Stimulated activated naive B cell treated with anti-CD40 and anti-IgM and Interleukin-4, amounts not matched to agents 10 μg/mL and 1 μg/mL and 100 μg/mL, for 72 hours (primary cell): ENCODE measurements around the gene SELENOF.
"Not testable (repeated sequence)": the region's sequence is repeated elsewhere in the genome, so short reads cannot be mapped to it uniquely, and the experiment has no call there.

ENCODE experiments used
- ATAC-seq, 2 donors: fragments of 150-1000 bp; cut with Tn5 transposase; replicated peaks; 2 replicates each; pipeline ENCODE4 v1.10.0; 2021; ENCODE audit warnings: moderate library complexity in 1 of 2
- DNase-seq: peaks from one replicate; pipeline ENCODE4 v3.0.0; 2021
- H3K27ac Mint-ChIP-seq: one replicate; pipeline ENCODE4 v1.8.0; 2022; ENCODE audit warnings: mild to moderate bottlenecking, mixed read lengths
- H3K27me3 Mint-ChIP-seq, 2 donors: one replicate each; pipeline ENCODE4 v1.8.0; 2022; ENCODE audit warnings: mixed read lengths in 2 of 2
- H3K36me3 Mint-ChIP-seq, 2 donors: one replicate each; pipeline ENCODE4 v1.8.0; 2022; ENCODE audit warnings: mixed read lengths in 2 of 2, mild to moderate bottlenecking in 1 of 2
- H3K4me1 Mint-ChIP-seq, 2 donors: one replicate each; pipeline ENCODE4 v1.8.0; 2022; ENCODE audit warnings: mixed read lengths in 2 of 2, mild to moderate bottlenecking in 1 of 2
- H3K4me3 Mint-ChIP-seq, 2 donors: one replicate each; pipeline ENCODE4 v1.8.0; 2022; ENCODE audit warnings: mild to moderate bottlenecking in 2 of 2, mixed read lengths in 2 of 2, moderate library complexity in 1 of 2
- H3K9me3 Mint-ChIP-seq, 2 donors: one replicate each; pipeline ENCODE4 v1.8.0; 2022; ENCODE audit warnings: mixed read lengths in 2 of 2, mild to moderate bottlenecking in 1 of 2

The SELENOF gene

DNA sequence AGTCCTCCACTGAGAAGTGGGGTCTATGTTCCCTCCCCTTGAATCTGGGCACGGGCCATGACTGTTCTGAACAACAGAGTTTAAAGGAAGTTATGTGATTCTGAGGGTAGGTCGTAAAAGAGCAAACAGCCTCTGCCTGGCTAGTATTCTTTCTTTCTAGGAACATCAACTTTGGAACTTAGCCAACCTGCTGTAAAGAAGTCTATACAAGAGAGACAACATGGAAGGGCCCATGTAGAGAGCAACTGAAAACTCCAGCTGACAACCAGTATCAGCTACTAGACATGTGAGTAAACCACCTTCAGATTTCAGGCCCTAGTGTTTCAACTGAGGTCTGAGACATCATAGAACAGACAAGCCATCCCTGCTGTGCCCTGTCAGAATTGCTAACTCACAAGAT lies 7.5 kb downstream of the SELENOF start:
- H3K9me3 Mint-ChIP-seq: no peaks in the 10 kb centered on the region
- no peak overlapping the region for H3K27ac Mint-ChIP-seq
- H3K27me3 Mint-ChIP-seq: no peaks in the 10 kb centered on the region
- ATAC-seq (no peak), DNase-seq (no peak)
- H3K4me3 Mint-ChIP-seq: no peak overlapping the region
- H3K36me3 Mint-ChIP-seq: peaks cover 28 to 30% of the 10 kb centered on the region in 2 donors
- H3K4me1 Mint-ChIP-seq: peaks cover 30 to 44% of the 10 kb centered on the region in 2 donors

GRCh38 chr1:86905875-86906274 lies 8.1 kb downstream of the SELENOF start:
- H3K9me3 Mint-ChIP-seq: no peaks in the 10 kb centered on the region
- peaks cover 23 to 25% of the 10 kb centered on the region in 2 donors for H3K36me3 Mint-ChIP-seq
- H3K27ac Mint-ChIP-seq: no peak overlapping the region
- DNase-seq: no peak
- ATAC-seq: no peak
- no peak overlapping the region for H3K4me3 Mint-ChIP-seq
- H3K27me3 Mint-ChIP-seq: no peaks in the 10 kb centered on the region
- peaks cover 25 to 38% of the 10 kb centered on the region in 2 donors for H3K4me1 Mint-ChIP-seq

GRCh38 chr1:86899401-86899800 lies 14.5 kb downstream of the SELENOF start:
- Mint-ChIP-seq H3K4me1 (peaks cover 9 to 21% of the 10 kb centered on the region in 2 donors), H3K36me3 (peaks cover 15 to 26% of the 10 kb centered on the region in 2 donors)
- not testable (repeated sequence) for DNase-seq, H3K27me3 Mint-ChIP-seq, H3K27ac Mint-ChIP-seq, H3K4me3 Mint-ChIP-seq, H3K9me3 Mint-ChIP-seq, ATAC-seq

DNA sequence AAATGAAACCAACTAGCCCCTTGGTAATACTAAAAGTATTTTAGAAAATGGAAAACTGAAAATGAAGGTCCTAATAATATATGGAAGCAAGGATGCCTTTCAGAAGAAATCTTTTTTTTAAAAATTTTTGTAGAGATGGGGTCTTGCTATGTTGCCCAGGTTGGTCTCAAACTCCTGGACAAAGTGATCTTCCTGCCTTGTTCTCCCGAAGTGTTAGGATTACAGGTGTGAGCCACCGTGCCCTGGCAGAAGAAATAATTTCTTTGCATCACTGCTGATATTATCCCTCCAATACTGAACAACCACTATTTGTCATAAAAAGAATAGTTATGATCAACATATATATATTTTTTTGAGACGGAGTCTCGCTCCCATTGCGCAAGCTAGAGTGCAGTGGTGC lies 25.6 kb downstream of the SELENOF start:
- no peaks in the 10 kb centered on the region for H3K9me3 Mint-ChIP-seq
- peaks cover 14 to 18% of the 10 kb centered on the region in 2 donors for H3K36me3 Mint-ChIP-seq
- DNase-seq (no peak), ATAC-seq (no peak)
- peaks cover 9 to 18% of the 10 kb centered on the region in 2 donors for H3K4me1 Mint-ChIP-seq
- no peak overlapping the region for H3K4me3 Mint-ChIP-seq
- H3K27me3 Mint-ChIP-seq: no peaks in the 10 kb centered on the region
- no peak overlapping the region for H3K27ac Mint-ChIP-seq

DNA sequence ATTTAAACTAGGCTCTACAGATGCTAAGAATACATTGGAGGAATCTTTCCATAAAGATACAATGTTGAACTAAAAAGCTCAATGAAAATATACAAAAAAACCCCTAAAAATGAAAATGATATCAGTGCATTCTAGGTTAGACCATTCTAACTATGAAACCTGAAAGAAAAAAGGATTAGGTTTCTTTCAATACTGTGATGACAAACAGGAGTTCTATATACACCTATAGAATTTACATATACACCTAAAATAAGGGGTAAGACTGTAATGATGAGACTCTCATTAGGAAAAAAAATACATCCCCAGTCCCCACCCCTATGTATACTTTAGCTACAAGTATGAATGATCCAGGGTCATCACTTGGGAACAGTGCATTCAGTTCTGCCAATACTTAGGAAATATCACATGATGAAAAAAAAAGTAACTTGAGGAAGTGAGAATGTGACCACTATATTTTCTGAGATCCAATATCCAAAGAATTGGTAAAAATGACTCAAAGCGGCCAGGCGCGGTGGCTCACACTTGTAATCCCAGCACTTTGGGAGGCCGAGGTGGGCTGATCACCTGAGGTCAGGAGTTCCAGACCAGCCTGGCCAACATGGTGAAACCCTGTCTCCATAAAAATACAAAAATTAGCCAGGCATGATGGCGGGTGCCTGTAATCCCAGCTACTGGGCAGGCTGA lies 26.3 kb downstream of the SELENOF start:
- no peaks in the 10 kb centered on the region for H3K27me3 Mint-ChIP-seq
- DNase-seq: no peak
- peaks cover 16 to 18% of the 10 kb centered on the region in 2 donors for H3K36me3 Mint-ChIP-seq
- H3K4me3 Mint-ChIP-seq: no peak overlapping the region
- ATAC-seq: peak; percentile 69 to 78
- peak overlapping the region; percentile 73 for H3K27ac Mint-ChIP-seq
- H3K9me3 Mint-ChIP-seq: no peaks in the 10 kb centered on the region
- H3K4me1 Mint-ChIP-seq: peaks cover 11 to 18% of the 10 kb centered on the region in 2 donors

- no peak overlapping the region for H3K4me3 Mint-ChIP-seq
- ATAC-seq: no peak
- H3K9me3 Mint-ChIP-seq: no peaks in the 10 kb centered on the region
- H3K27ac Mint-ChIP-seq: no peak overlapping the region
- peaks cover 12 to 20% of the 10 kb centered on the region in 2 donors for H3K36me3 Mint-ChIP-seq
- peaks cover 6 to 8% of the 10 kb centered on the region in 2 donors for H3K4me1 Mint-ChIP-seq
- no peak for DNase-seq
- no peaks in the 10 kb centered on the region for H3K27me3 Mint-ChIP-seq
Measured at GRCh38 chr1:86875722-86876121, 38.2 kb downstream of the SELENOF start.

- no peak for DNase-seq
- H3K36me3 Mint-ChIP-seq: peaks cover 14 to 37% of the 10 kb centered on the region in 2 donors
- H3K9me3 Mint-ChIP-seq: peaks cover 0 to 2% of the 10 kb centered on the region in 2 donors
- ATAC-seq: no peak
- no peak overlapping the region for H3K4me3 Mint-ChIP-seq
- no peaks in the 10 kb centered on the region for H3K27me3 Mint-ChIP-seq
- peaks cover 20 to 29% of the 10 kb centered on the region in 2 donors for H3K4me1 Mint-ChIP-seq
- H3K27ac Mint-ChIP-seq: no peak overlapping the region
Measured at GRCh38 chr1:86872086-86872485, 41.8 kb downstream of the SELENOF start.

DNA sequence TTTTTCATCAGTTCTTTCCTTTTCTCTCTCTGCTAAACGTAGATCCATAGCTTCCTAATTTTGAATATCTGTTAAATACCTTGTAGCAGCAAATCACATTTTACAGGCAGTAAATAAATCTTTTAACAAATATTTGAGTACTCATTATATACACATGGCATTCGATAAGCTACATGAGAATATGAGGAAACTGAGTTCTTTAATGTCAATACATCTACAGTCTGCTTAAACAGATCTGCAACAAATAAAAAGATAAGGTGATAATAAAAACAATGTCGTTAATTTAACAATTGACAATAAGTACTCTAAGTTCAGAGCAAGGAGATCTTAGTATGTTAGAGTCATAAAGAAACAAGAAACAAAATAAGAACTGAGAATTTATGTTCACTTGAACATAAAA lies 42.9 kb downstream of the SELENOF start:
- Mint-ChIP-seq H3K4me3 (no peak overlapping the region), H3K36me3 (peaks cover 13 to 35% of the 10 kb centered on the region in 2 donors), H3K4me1 (peaks cover 19 to 36% of the 10 kb centered on the region in 2 donors), H3K27me3 (no peaks in the 10 kb centered on the region), H3K9me3 (peaks cover 0 to 2% of the 10 kb centered on the region in 2 donors), H3K27ac (no peak overlapping the region)
- ATAC-seq (no peak), DNase-seq (no peak)

DNA sequence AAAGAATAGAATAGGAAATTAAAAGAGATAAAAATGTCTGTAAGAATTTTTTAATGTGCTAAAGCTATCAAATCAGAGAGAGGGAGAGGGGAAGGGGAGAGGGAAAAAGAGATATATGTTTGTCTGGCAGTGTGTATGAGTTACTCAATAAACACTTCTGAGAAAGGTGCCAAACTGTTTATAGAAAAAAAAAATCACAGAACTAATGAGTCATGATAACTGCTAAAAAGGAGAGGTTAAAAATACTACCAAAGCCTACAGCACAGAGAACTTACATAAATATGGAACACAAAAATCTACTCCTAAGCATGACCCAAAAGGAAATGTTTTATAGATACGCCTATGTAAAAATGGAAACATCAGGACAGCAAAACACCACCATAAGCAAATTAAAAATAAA lies 45.4 kb downstream of the SELENOF start:
- peaks cover 11 to 26% of the 10 kb centered on the region in 2 donors for H3K36me3 Mint-ChIP-seq
- H3K4me1 Mint-ChIP-seq: peaks cover 19 to 43% of the 10 kb centered on the region in 2 donors
- peak in 1 of 2 donors; percentile 35 for ATAC-seq
- H3K27ac Mint-ChIP-seq: peak overlapping the region; percentile 1
- peaks cover 0 to 2% of the 10 kb centered on the region in 2 donors for H3K9me3 Mint-ChIP-seq
- no peak for DNase-seq
- H3K4me3 Mint-ChIP-seq: no peak overlapping the region
- no peaks in the 10 kb centered on the region for H3K27me3 Mint-ChIP-seq

- H3K27ac Mint-ChIP-seq: peak overlapping the region; percentile 62
- not testable (repeated sequence) for H3K27me3 Mint-ChIP-seq, ATAC-seq, H3K9me3 Mint-ChIP-seq, H3K4me3 Mint-ChIP-seq, DNase-seq
- H3K36me3 Mint-ChIP-seq: peaks cover 11 to 25% of the 10 kb centered on the region in 2 donors
- peaks cover 19 to 43% of the 10 kb centered on the region in 2 donors for H3K4me1 Mint-ChIP-seq
Measured at GRCh38 chr1:86867278-86867677, 46.6 kb downstream of the SELENOF start.

- peak overlapping the region; percentile 42 for H3K27ac Mint-ChIP-seq
- ATAC-seq: peak; percentile 19 to 24
- H3K4me1 Mint-ChIP-seq: peaks cover 19 to 44% of the 10 kb centered on the region in 2 donors
- no peaks in the 10 kb centered on the region for H3K27me3 Mint-ChIP-seq
- peaks cover 11 to 23% of the 10 kb centered on the region in 2 donors for H3K36me3 Mint-ChIP-seq
- H3K4me3 Mint-ChIP-seq: peak overlapping the region; percentile 36 to 65
- no peak for DNase-seq
- H3K9me3 Mint-ChIP-seq: peaks cover 0 to 2% of the 10 kb centered on the region in 2 donors
Measured at GRCh38 chr1:86866665-86867064, 47.3 kb downstream of the SELENOF start.

GRCh38 chr1:86865973-86866637 lies 47.8 kb downstream of the SELENOF start:
- peaks cover 0 to 2% of the 10 kb centered on the region in 2 donors for H3K9me3 Mint-ChIP-seq
- peak overlapping the region; percentile 36 to 65 for H3K4me3 Mint-ChIP-seq
- DNase-seq (peak; percentile 12), ATAC-seq (peak; percentile 97)
- H3K4me1 Mint-ChIP-seq: peaks cover 22 to 49% of the 10 kb centered on the region in 2 donors
- H3K36me3 Mint-ChIP-seq: peaks cover 15 to 27% of the 10 kb centered on the region in 2 donors
- no peaks in the 10 kb centered on the region for H3K27me3 Mint-ChIP-seq
- H3K27ac Mint-ChIP-seq: peak overlapping the region; percentile 95

- ATAC-seq (no peak), DNase-seq (no peak)
- H3K27me3 Mint-ChIP-seq: no peaks in the 10 kb centered on the region
- no peak overlapping the region for H3K4me3 Mint-ChIP-seq
- peaks cover 21 to 48% of the 10 kb centered on the region in 2 donors for H3K4me1 Mint-ChIP-seq
- peaks cover 20 to 23% of the 10 kb centered on the region in 2 donors for H3K36me3 Mint-ChIP-seq
- no peak overlapping the region for H3K27ac Mint-ChIP-seq
- peaks cover 3 to 5% of the 10 kb centered on the region in 2 donors for H3K9me3 Mint-ChIP-seq
Measured at GRCh38 chr1:86862920-86863319, 51.0 kb downstream of the SELENOF start.

- H3K9me3 Mint-ChIP-seq: peaks cover 3 to 5% of the 10 kb centered on the region in 2 donors
- DNase-seq: no peak
- H3K36me3 Mint-ChIP-seq: peaks cover 20 to 22% of the 10 kb centered on the region in 2 donors
- no peak overlapping the region for H3K27ac Mint-ChIP-seq
- no peak for ATAC-seq
- no peak overlapping the region for H3K4me3 Mint-ChIP-seq
- H3K27me3 Mint-ChIP-seq: no peaks in the 10 kb centered on the region
- peaks cover 19 to 47% of the 10 kb centered on the region in 2 donors for H3K4me1 Mint-ChIP-seq
Measured at GRCh38 chr1:86861424-86861823, 52.5 kb downstream of the SELENOF start.

GRCh38 chr1:86860424-86860823 lies 53.5 kb downstream of the SELENOF start:
- Mint-ChIP-seq H3K27ac (no peak overlapping the region), H3K4me3 (no peak overlapping the region), H3K36me3 (peaks cover 22 to 28% of the 10 kb centered on the region in 2 donors), H3K4me1 (peaks cover 17 to 46% of the 10 kb centered on the region in 2 donors), H3K9me3 (peaks cover 5% of the 10 kb centered on the region in 2 donors), H3K27me3 (no peaks in the 10 kb centered on the region)
- ATAC-seq: no peak
- no peak for DNase-seq
